Adrenal gland (tissue), 12 donors: Measurements from ENCODE around the gene MAN2A2. TPM values are rescaled to one million over a fixed set of nuclear protein-coding genes. Genes with fewer than 3 reads are reported as not detected.
"Not testable (repeated sequence)": the region's sequence is repeated elsewhere in the genome, so short reads cannot be mapped to it uniquely, and the experiment has no call there.

Source experiments
- DNase-seq, 7 donors: peaks; one replicate each; pipeline ENCODE4 v3.0.0-alpha.2; 2019 to 2020
- H3K27ac ChIP-seq, 5 donors: fragments of 200-600 bp; sonication (generic) in 4 of 5; 1 replicate in 3 of 5; 2 replicates in 2 of 5; pipeline versions ENCODE4 v1.5.1 to v1.8.0; 2016 to 2020; ENCODE audit warnings: mild to moderate bottlenecking in 1 of 5
- H3K27me3 ChIP-seq: fragments of 200-600 bp; 2 replicates; pipeline ENCODE4 v1.8.0; 2021
- H3K36me3 ChIP-seq, 2 donors: fragments of 200-600 bp; replicated peaks in 1 of 2; 1 replicate in 1 of 2; 2 replicates in 1 of 2; pipeline versions ENCODE4 v1.5.1 to v1.8.0; 2018 to 2022
- H3K4me1 ChIP-seq, 2 donors: fragments of 200-600 bp; replicated peaks in 1 of 2; 1 replicate in 1 of 2; 2 replicates in 1 of 2; pipeline versions ENCODE4 v1.5.1 to v1.8.0; 2018 to 2021
- H3K4me3 ChIP-seq, 4 donors: fragments of 200-600 bp; sonication (generic) in 3 of 4; one replicate each; pipeline ENCODE4 v1.5.1; 2016 to 2018
- H3K9me3 ChIP-seq, 3 donors: fragments of 200-600 bp; sonication (generic) in 1 of 3; replicated peaks in 1 of 3; 1 replicate in 2 of 3; 2 replicates in 1 of 3; pipeline versions ENCODE4 v1.5.1 to v1.8.0; 2016 to 2021
- CTCF ChIP-seq, 6 experiments: fragments of 450-650 bp in 4 of 6; fragments of 200-600 bp in 2 of 6; sonication (generic) in 1 of 6; IDR thresholded peaks; 1 replicate in 5 of 6; 2 replicates in 1 of 6; pipeline versions ENCODE4 v1.5.1 to v1.8.0; 2016 to 2021; ENCODE audit warnings: antibody characterized with exemption in 6 of 6, mild to moderate bottlenecking in 2 of 6, moderate library complexity in 1 of 6
- POLR2A ChIP-seq, 2 donors: fragments of 450-650 bp; IDR thresholded peaks; one replicate each; pipeline ENCODE4 v1.6.1; 2017; ENCODE audit warnings: antibody characterized with exemption in 2 of 2, mild to moderate bottlenecking in 2 of 2, moderate library complexity in 1 of 2
- WGBS, 4 donors: extraction: QIAGEN DNeasy Blood & Tissue Kit in 2 of 4; methylation state at CpG; one replicate each; pipeline versions ENCODE4 v1.1.5 to v1.1.7; 2013 to 2017; 5-methylcytosine and 5-hydroxymethylcytosine counted together
- intact Hi-C, 2 donors: fragments of 100-400 bp; cut with DNase I; formaldehyde crosslinking; loops; one replicate each; pipeline versions ENCODE4 v1.14.1 to v1.15.0; 2022 to 2023
- polyA plus RNA-seq, 3 donors: library from polyadenylated mRNA; stranded (reverse); fragments of 200-250 nt in 2 of 3; fragments of 350-450 nt in 1 of 3; fragmentation: Illumina TruSeq in 1 of 3; extraction: RNeasy Lipid Tissue Mini Kit (QIAGEN cat#74804) in 1 of 3; gene quantifications; one replicate each; pipeline ENCODE4 v1.2.3, GENCODE V29; 2013 to 2014
- total RNA-seq, 9 donors: library from RNA; depleted of rRNA in 4 of 9; stranded (reverse); fragments of >200 nt in 4 of 9; fragments of 120-200 nt in 1 of 9; fragmentation: NEBNext Ultra II Directional in 1 of 9; extraction: Animal tissue kit (Norgen Biotek cat#: 25700) in 1 of 9; gene quantifications; one replicate each; pipeline versions ENCODE4 v1.1.0 to v1.2.4, GENCODE V29; 2013 to 2023
- donor health status: healthy with polysubstance abuse.
- donor health status: Bipolar disorder and iron deficiency.
- donor health status: DM: yes; HTN: yes; CAD: no.
- donor health status: DM: no; HTN: no; CAD: no.
- donor health status: DM: no; HTN: no; CAD: no.
- donor health status: DM: yes; HTN: yes; CAD: no.

Gene MAN2A2
- total and polyA plus RNA-seq, 12 donors: 13.3 to 94.6 (median 64.6) TPM

- TF ChIP-seq POLR2A (IDR thresholded peaks at IDR 0.05) (no peak), CTCF (IDR thresholded peaks at IDR 0.05) (no peak)
- intact Hi-C loops: no loop called here
- 93 to 95% (median 94%) methylated on average over 12 of the region's 12 CpGs for WGBS, 4 donors
- peaks cover 0 to 86% of the 10 kb centered on the region in 2 donors for H3K36me3 ChIP-seq
- no peak overlapping the region for H3K27ac ChIP-seq
- no peaks in the 10 kb centered on the region for H3K9me3 ChIP-seq
- no peaks in the 10 kb centered on the region for H3K27me3 ChIP-seq
- peaks cover 16 to 20% of the 10 kb centered on the region in 2 donors for H3K4me1 ChIP-seq
- H3K4me3 ChIP-seq: no peak overlapping the region
- no peak for DNase-seq
Observed at GRCh38 chr15:90917569-90917968, 14.5 kb downstream of the MAN2A2 start.

- intact Hi-C loops: no loop called here
- H3K27ac ChIP-seq: no peak overlapping the region
- 92 to 95% (median 94%) methylated on average over 22 to 23 of the region's 23 CpGs for WGBS, 4 donors
- H3K4me1 ChIP-seq: peaks cover 16 to 20% of the 10 kb centered on the region in 2 donors
- H3K36me3 ChIP-seq: peaks cover 0 to 79% of the 10 kb centered on the region in 2 donors
- TF ChIP-seq POLR2A (IDR thresholded peaks at IDR 0.05) (no peak), CTCF (IDR thresholded peaks at IDR 0.05) (no peak)
- H3K27me3 ChIP-seq: no peaks in the 10 kb centered on the region
- H3K9me3 ChIP-seq: no peaks in the 10 kb centered on the region
- no peak for DNase-seq
- H3K4me3 ChIP-seq: no peak overlapping the region
Observed at GRCh38 chr15:90918034-90918788, 15.1 kb downstream of the MAN2A2 start.

GRCh38 chr15:90918835-90919234 is 15.7 kb downstream of the MAN2A2 start:
- Histone ChIP-seq H3K27me3 (no peaks in the 10 kb centered on the region), H3K27ac (no peak overlapping the region), H3K9me3 (no peaks in the 10 kb centered on the region), H3K36me3 (peaks cover 0 to 73% of the 10 kb centered on the region in 2 donors), H3K4me3 (no peak overlapping the region), H3K4me1 (peaks cover 16 to 20% of the 10 kb centered on the region in 2 donors)
- no peak for TF ChIP-seq CTCF (IDR thresholded peaks at IDR 0.05)
- no peak for TF ChIP-seq POLR2A (IDR thresholded peaks at IDR 0.05)
- no peak for DNase-seq
- 85 to 93% (median 87%) methylated on average over 4 to 6 of the region's 6 CpGs for WGBS, 4 donors
- intact Hi-C loops: no loop called here

- peaks cover 0 to 47% of the 10 kb centered on the region in 2 donors for H3K36me3 ChIP-seq
- H3K4me3 ChIP-seq: no peak overlapping the region
- no peak for DNase-seq
- H3K4me1 ChIP-seq: no peaks in the 10 kb centered on the region
- intact Hi-C loops: no loop called here
- H3K27ac ChIP-seq: no peak overlapping the region
- H3K9me3 ChIP-seq: no peaks in the 10 kb centered on the region
- 70 to 78% (median 74%) methylated on average over 4 of the region's 4 CpGs for WGBS, 4 donors
- no peaks in the 10 kb centered on the region for H3K27me3 ChIP-seq
- TF ChIP-seq CTCF (IDR thresholded peaks at IDR 0.05): no peak
Observed at GRCh38 chr15:90921887-90922286, 18.8 kb downstream of the MAN2A2 start.

- intact Hi-C loops: not testable (repeated sequence)
- H3K36me3 ChIP-seq: peaks cover 0 to 38% of the 10 kb centered on the region in 2 donors
Observed at GRCh38 chr15:90922712-90923322, 19.7 kb downstream of the MAN2A2 start.

More at GRCh38 chr15:90922712-90923322, 19.7 kb downstream of the MAN2A2 start:
- not testable (repeated sequence) for H3K27ac ChIP-seq, H3K4me1 ChIP-seq, H3K27me3 ChIP-seq, H3K4me3 ChIP-seq, DNase-seq, H3K9me3 ChIP-seq
- WGBS, 4 donors: 89 to 96% (median 93%) methylated on average over 7 of the region's 7 CpGs
